IPS DF 4.7 (cell line): Measurements from ENCODE around the gene CDC25B.
"Not testable (repeated sequence)": the region's sequence is repeated elsewhere in the genome, so short reads cannot be mapped to it uniquely, and the experiment has no call there.

Experiments
- DNase-seq: peaks from one replicate; pipeline ENCODE4 v3.0.0-alpha.2; 2013; ENCODE audit warnings: low spot score; ENCODE audit errors: extremely low read depth

Gene CDC25B

GRCh38 chr20:3784863-3785239 is 11.3 kb upstream of the CDC25B start:
- DNase-seq: no peak

GRCh38 chr20:3785240-3786125 is 10.6 kb upstream of the CDC25B start:
- DNase-seq: no peak

GRCh38 chr20:3786126-3786484 is 10.0 kb upstream of the CDC25B start:
- DNase-seq: no peak

GRCh38 chr20:3786665-3787323 is 9.3 kb upstream of the CDC25B start, which contains the start of gene CENPB:
TSS of gene CENPB (minus strand) at chr20:3786740. CDS start at chr20:3786483, 257 bp downstream.
- no peak for DNase-seq

- DNase-seq: no peak
Measured at GRCh38 chr20:3787324-3788014, 8.6 kb upstream of the CDC25B start.

GRCh38 chr20:3788685-3789155 is 7.4 kb upstream of the CDC25B start:
- DNase-seq: no peak

GRCh38 chr20:3789201-3789600 is 6.9 kb upstream of the CDC25B start:
- DNase-seq: not testable (repeated sequence)

GRCh38 chr20:3794168-3794567 is 1.9 kb upstream of the CDC25B start:
- DNase-seq: not testable (repeated sequence)

- DNase-seq: no peak
Measured at GRCh38 chr20:3794701-3795420, 1.2 kb upstream of the CDC25B start.

GRCh38 chr20:3796477-3797225 is 541 bp downstream of the CDC25B start:
- DNase-seq: no peak

GRCh38 chr20:3797226-3797545 is 1.1 kb downstream of the CDC25B start:
- no peak for DNase-seq

- no peak for DNase-seq
Measured at GRCh38 chr20:3797592-3798372, 1.7 kb downstream of the CDC25B start.

GRCh38 chr20:3798373-3798768 is 2.3 kb downstream of the CDC25B start:
- DNase-seq: no peak

- DNase-seq: no peak
Measured at GRCh38 chr20:3798908-3799248, 2.8 kb downstream of the CDC25B start.

- no peak for DNase-seq
Measured at GRCh38 chr20:3800256-3800877, 4.3 kb downstream of the CDC25B start.

GRCh38 chr20:3800878-3801260 is 4.8 kb downstream of the CDC25B start:
- no peak for DNase-seq

- no peak for DNase-seq
Measured at GRCh38 chr20:3801299-3801698, 5.2 kb downstream of the CDC25B start.

- DNase-seq: no peak
Measured at GRCh38 chr20:3801846-3802245, 5.7 kb downstream of the CDC25B start.

- DNase-seq: no peak
Measured at GRCh38 chr20:3802524-3803239, 6.6 kb downstream of the CDC25B start.
